ENCODE measurements around the gene GCLC. TPM values are rescaled to one million over a fixed set of nuclear protein-coding genes. Genes with fewer than 3 reads are reported as not detected.

Gene GCLC
- total RNA-seq, 1 donor from 2014 or later: 27.5 TPM

- H3K4me3 Mint-ChIP-seq: peak overlapping the region; percentile 99
- TF ChIP-seq, protein P1, sequence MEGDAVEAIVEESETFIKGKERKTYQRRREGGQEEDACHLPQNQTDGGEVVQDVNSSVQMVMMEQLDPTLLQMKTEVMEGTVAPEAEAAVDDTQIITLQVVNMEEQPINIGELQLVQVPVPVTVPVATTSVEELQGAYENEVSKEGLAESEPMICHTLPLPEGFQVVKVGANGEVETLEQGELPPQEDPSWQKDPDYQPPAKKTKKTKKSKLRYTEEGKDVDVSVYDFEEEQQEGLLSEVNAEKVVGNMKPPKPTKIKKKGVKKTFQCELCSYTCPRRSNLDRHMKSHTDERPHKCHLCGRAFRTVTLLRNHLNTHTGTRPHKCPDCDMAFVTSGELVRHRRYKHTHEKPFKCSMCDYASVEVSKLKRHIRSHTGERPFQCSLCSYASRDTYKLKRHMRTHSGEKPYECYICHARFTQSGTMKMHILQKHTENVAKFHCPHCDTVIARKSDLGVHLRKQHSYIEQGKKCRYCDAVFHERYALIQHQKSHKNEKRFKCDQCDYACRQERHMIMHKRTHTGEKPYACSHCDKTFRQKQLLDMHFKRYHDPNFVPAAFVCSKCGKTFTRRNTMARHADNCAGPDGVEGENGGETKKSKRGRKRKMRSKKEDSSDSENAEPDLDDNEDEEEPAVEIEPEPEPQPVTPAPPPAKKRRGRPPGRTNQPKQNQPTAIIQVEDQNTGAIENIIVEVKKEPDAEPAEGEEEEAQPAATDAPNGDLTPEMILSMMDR (conservative IDR thresholded peaks at IDR 0.05): no peak
- no peaks in the 10 kb centered on the region for H3K36me3 Mint-ChIP-seq (ENCODE audit: low read depth)
- no peak for DNase-seq (ENCODE audit: low read depth, low spot score)
- peaks cover 40% of the 10 kb centered on the region for H3K4me1 Mint-ChIP-seq
- peaks cover 5% of the 10 kb centered on the region for H3K9me3 Mint-ChIP-seq
- H3K27me3 Mint-ChIP-seq (ENCODE audit: low read depth): peaks cover 21% of the 10 kb centered on the region
- peak overlapping the region; percentile 99 for H3K27ac Mint-ChIP-seq (ENCODE audit: unreplicated experiment)
Observed at GRCh38 chr6:53544217-53544469, 758 bp downstream of the GCLC start.

GRCh38 chr6:53543359-53544216 is 1.3 kb downstream of the GCLC start:
- no peak for DNase-seq (ENCODE audit: low read depth, low spot score)
- peak overlapping the region; percentile 99 for H3K27ac Mint-ChIP-seq (ENCODE audit: unreplicated experiment)
- peak overlapping the region; percentile 99 for H3K4me3 Mint-ChIP-seq
- peaks cover 4% of the 10 kb centered on the region for H3K9me3 Mint-ChIP-seq
- peaks cover 39% of the 10 kb centered on the region for H3K4me1 Mint-ChIP-seq
- H3K36me3 Mint-ChIP-seq (ENCODE audit: low read depth): no peaks in the 10 kb centered on the region
- H3K27me3 Mint-ChIP-seq (ENCODE audit: low read depth): peaks cover 21% of the 10 kb centered on the region
- TF ChIP-seq, protein P1 (conservative IDR thresholded peaks at IDR 0.05): no peak

- H3K36me3 Mint-ChIP-seq (ENCODE audit: low read depth): no peaks in the 10 kb centered on the region
- H3K9me3 Mint-ChIP-seq: peaks cover 3% of the 10 kb centered on the region
- H3K4me3 Mint-ChIP-seq: peak overlapping the region; percentile 61
- peaks cover 15% of the 10 kb centered on the region for H3K27me3 Mint-ChIP-seq (ENCODE audit: low read depth)
- peaks cover 30% of the 10 kb centered on the region for H3K4me1 Mint-ChIP-seq
- TF ChIP-seq, protein P1 (conservative IDR thresholded peaks at IDR 0.05): no peak
- DNase-seq (ENCODE audit: low read depth, low spot score): no peak
- H3K27ac Mint-ChIP-seq (ENCODE audit: unreplicated experiment): no peak overlapping the region
Observed at GRCh38 chr6:53541900-53542299, 3.0 kb downstream of the GCLC start.

- Mint-ChIP-seq H3K36me3 (ENCODE audit: low read depth) (no peaks in the 10 kb centered on the region), H3K27ac (ENCODE audit: unreplicated experiment) (no peak overlapping the region), H3K4me1 (peaks cover 34% of the 10 kb centered on the region), H3K9me3 (peaks cover 3% of the 10 kb centered on the region), H3K27me3 (ENCODE audit: low read depth) (peaks cover 4% of the 10 kb centered on the region), H3K4me3 (peak overlapping the region; percentile 58)
- DNase-seq (ENCODE audit: low read depth, low spot score): no peak
- TF ChIP-seq, protein P1 (conservative IDR thresholded peaks at IDR 0.05): no peak
Observed at GRCh38 chr6:53540129-53540692, 4.7 kb downstream of the GCLC start.

DNA sequence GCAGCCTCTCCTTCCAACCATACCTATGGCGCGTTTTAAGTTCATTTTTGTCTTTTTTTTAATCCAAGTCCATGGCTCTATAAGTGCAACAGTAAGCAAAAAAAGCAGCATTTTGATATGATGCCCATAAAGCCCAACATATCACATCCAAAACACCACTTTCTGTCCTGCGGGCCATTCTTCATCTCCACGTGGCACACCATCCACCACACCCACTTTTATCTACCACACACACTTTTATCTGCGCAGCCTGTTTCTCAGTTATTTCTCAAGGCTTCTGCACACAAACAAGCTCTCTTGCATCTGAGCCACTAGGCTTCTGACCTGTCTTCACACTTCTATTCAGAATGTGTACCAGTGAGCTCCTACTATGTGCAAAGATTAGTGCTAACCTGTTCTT is 5.3 kb downstream of the GCLC start:
- H3K9me3 Mint-ChIP-seq: no peaks in the 10 kb centered on the region
- TF ChIP-seq, protein P1 (conservative IDR thresholded peaks at IDR 0.05): no peak
- H3K4me1 Mint-ChIP-seq: peaks cover 29% of the 10 kb centered on the region
- no peak overlapping the region for H3K4me3 Mint-ChIP-seq
- no peaks in the 10 kb centered on the region for H3K27me3 Mint-ChIP-seq (ENCODE audit: low read depth)
- H3K36me3 Mint-ChIP-seq (ENCODE audit: low read depth): no peaks in the 10 kb centered on the region
- no peak overlapping the region for H3K27ac Mint-ChIP-seq (ENCODE audit: unreplicated experiment)
- DNase-seq (ENCODE audit: low read depth, low spot score): no peak
